Right atrium auricular region (tissue), 2 donors: ENCODE measurements around the gene ASIC2. TPM values are rescaled to one million over a fixed set of nuclear protein-coding genes. Genes with fewer than 3 reads are reported as not detected.

Source experiments
- DNase-seq: peaks from one replicate; pipeline ENCODE4 v3.0.0-alpha.2; 2019; ENCODE audit warnings: low spot score
- H3K27ac ChIP-seq, 2 donors: fragments of 200-600 bp; sonication (generic); 1 replicate in 1 of 2; 2 replicates in 1 of 2; pipeline ENCODE4 v1.5.1; 2016 to 2019
- H3K27me3 ChIP-seq, 2 donors: fragments of 200-600 bp; sonication (generic); one replicate each; pipeline versions ENCODE4 v1.5.1 to v1.6.0; 2017 to 2019
- H3K36me3 ChIP-seq: fragments of 200-600 bp; sonication (generic); one replicate; pipeline ENCODE4 v1.5.1; 2016
- H3K4me1 ChIP-seq, 2 donors: fragments of 200-600 bp; sonication (generic); one replicate each; pipeline versions ENCODE4 v1.5.1 to v1.6.0; 2017 to 2019
- H3K4me3 ChIP-seq, 2 donors: fragments of 200-600 bp; sonication (generic); 1 replicate in 1 of 2; 2 replicates in 1 of 2; pipeline ENCODE4 v1.5.1; 2017 to 2019; ENCODE audit warnings: mild to moderate bottlenecking in 1 of 2, moderate library complexity in 1 of 2
- H3K9me3 ChIP-seq, 2 donors: fragments of 200-600 bp; sonication (generic); one replicate each; pipeline ENCODE4 v1.5.1; 2019
- CTCF ChIP-seq, 2 donors: fragments of 200-600 bp; sonication (generic); IDR thresholded peaks; one replicate each; pipeline ENCODE4 v1.5.1; 2019; ENCODE audit warnings: antibody characterized with exemption in 2 of 2
- total RNA-seq, 2 donors: library from RNA; depleted of rRNA; stranded (reverse); fragments of >200 nt; gene quantifications; one replicate each; pipeline ENCODE4 v1.1.0, GENCODE V29; 2016

ASIC2 gene
- total RNA-seq, 2 donors from 2014 or later: 0.75 TPM; not detected in 1

- peaks cover 0 to 4% of the 10 kb centered on the region in 2 donors for H3K27me3 ChIP-seq
- no peak for TF ChIP-seq CTCF (IDR thresholded peaks at IDR 0.05)
- H3K9me3 ChIP-seq: no peaks in the 10 kb centered on the region
- no peak for DNase-seq
- no peak overlapping the region for H3K4me3 ChIP-seq
- H3K36me3 ChIP-seq: no peaks in the 10 kb centered on the region
- peaks cover 0 to 7% of the 10 kb centered on the region in 2 donors for H3K4me1 ChIP-seq
- no peak overlapping the region for H3K27ac ChIP-seq
These were observed 5.9 kb downstream of the ASIC2 start for GRCh38 chr17:33287096-33287725.

- DNase-seq: no peak
- Histone ChIP-seq H3K36me3 (no peaks in the 10 kb centered on the region), H3K27me3 (no peaks in the 10 kb centered on the region), H3K4me3 (no peak overlapping the region), H3K4me1 (no peaks in the 10 kb centered on the region), H3K27ac (no peak overlapping the region), H3K9me3 (no peaks in the 10 kb centered on the region)
- no peak for TF ChIP-seq CTCF (IDR thresholded peaks at IDR 0.05)
These were observed 7.7 kb downstream of the ASIC2 start for GRCh38 chr17:33285413-33285812.

- Histone ChIP-seq H3K4me1 (no peaks in the 10 kb centered on the region), H3K36me3 (no peaks in the 10 kb centered on the region), H3K9me3 (no peaks in the 10 kb centered on the region), H3K27ac (no peak overlapping the region), H3K4me3 (no peak overlapping the region), H3K27me3 (no peaks in the 10 kb centered on the region)
- peak; percentile 69 for DNase-seq
- TF ChIP-seq CTCF (IDR thresholded peaks at IDR 0.05): no peak
These were observed 9.1 kb downstream of the ASIC2 start for GRCh38 chr17:33284022-33284421.

GRCh38 chr17:33280162-33280943 is 12.7 kb downstream of the ASIC2 start:
- no peaks in the 10 kb centered on the region for H3K9me3 ChIP-seq
- no peaks in the 10 kb centered on the region for H3K36me3 ChIP-seq
- no peaks in the 10 kb centered on the region for H3K4me1 ChIP-seq
- no peak for TF ChIP-seq CTCF (IDR thresholded peaks at IDR 0.05)
- no peak for DNase-seq
- no peaks in the 10 kb centered on the region for H3K27me3 ChIP-seq
- no peak overlapping the region for H3K4me3 ChIP-seq
- no peak overlapping the region for H3K27ac ChIP-seq

- Histone ChIP-seq H3K36me3 (no peaks in the 10 kb centered on the region), H3K27me3 (no peaks in the 10 kb centered on the region), H3K27ac (no peak overlapping the region), H3K9me3 (no peaks in the 10 kb centered on the region), H3K4me3 (no peak overlapping the region), H3K4me1 (no peaks in the 10 kb centered on the region)
- DNase-seq: no peak
- TF ChIP-seq CTCF (IDR thresholded peaks at IDR 0.05): no peak
These were observed 15.5 kb downstream of the ASIC2 start for GRCh38 chr17:33277436-33278100.
